GM21737 (cell line): ENCODE data around the gene ISG15.
"Not testable (repeated sequence)": the region's sequence is repeated elsewhere in the genome, so short reads cannot be mapped to it uniquely, and the experiment has no call there.

Experiments
- ATAC-seq: cut with Tn5 transposase; IDR thresholded peaks from one replicate; pipeline ENCODE4 v1.9.1; 2021; ENCODE audit warnings: mild to moderate bottlenecking, moderate library complexity; ENCODE audit not compliant: unreplicated experiment

The ISG15 gene

GRCh38 chr1:974687-975328 lies 38.5 kb upstream of the ISG15 start:
- ATAC-seq: no peak

GRCh38 chr1:975365-975764 lies 37.9 kb upstream of the ISG15 start:
- no peak for ATAC-seq

DNA sequence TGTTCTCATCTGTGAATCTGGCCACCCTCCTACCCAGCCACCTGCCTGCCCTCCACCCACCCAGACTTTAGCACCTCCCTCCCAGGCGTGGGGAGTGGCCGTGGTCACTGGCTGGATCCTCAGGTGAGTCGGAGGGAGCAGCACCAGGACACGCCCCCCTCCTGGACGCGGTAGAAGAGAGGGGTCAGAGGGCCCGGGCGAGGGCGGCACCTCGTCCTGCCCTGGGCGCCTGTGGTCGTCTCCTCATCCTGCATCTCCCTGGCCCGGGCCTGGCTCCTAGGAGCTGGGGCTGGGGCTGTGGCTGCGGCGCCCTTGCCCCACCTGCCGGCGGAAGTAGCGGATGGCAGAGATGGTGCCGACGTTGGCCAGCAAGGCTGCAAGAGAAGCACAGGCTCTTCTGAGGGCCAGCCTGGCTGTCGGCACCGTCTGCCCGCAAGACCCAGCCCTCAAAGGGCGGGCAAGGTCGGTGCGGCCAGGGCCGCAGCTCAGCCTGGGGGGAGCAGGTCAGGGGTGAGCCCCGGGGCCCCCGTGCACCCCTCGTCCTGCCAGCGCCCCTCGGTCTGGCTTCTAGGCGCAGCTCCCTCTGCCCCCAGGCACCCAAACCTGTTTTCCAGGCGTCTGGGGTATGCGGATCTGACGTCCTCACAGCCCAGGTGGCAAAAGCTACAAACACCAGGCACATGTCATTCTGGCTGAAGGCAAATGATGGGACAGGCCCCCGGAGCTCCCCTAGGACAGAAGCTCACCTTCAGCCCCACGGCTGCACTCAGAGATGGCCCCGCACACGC lies 37.2 kb upstream of the ISG15 start:
- no peak for ATAC-seq

DNA sequence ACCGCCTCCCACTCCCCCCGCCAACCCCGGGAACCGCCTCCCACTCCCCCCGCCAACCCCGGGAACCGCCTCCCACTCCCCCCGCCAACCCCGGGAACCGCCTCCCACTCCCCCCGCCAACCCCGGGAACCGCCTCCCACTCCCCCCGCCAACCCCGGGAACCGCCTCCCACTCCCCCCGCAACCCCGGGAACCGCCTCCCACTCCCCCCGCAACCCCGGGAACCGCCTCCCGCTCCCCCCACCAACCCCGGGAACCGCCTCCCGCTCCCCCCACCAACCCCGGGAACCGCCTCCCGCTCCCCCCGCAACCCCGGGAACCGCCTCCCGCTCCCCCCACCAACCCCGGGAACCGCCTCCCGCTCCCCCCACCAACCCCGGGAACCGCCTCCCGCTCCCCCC lies 36.5 kb upstream of the ISG15 start:
- ATAC-seq: not testable (repeated sequence)

DNA sequence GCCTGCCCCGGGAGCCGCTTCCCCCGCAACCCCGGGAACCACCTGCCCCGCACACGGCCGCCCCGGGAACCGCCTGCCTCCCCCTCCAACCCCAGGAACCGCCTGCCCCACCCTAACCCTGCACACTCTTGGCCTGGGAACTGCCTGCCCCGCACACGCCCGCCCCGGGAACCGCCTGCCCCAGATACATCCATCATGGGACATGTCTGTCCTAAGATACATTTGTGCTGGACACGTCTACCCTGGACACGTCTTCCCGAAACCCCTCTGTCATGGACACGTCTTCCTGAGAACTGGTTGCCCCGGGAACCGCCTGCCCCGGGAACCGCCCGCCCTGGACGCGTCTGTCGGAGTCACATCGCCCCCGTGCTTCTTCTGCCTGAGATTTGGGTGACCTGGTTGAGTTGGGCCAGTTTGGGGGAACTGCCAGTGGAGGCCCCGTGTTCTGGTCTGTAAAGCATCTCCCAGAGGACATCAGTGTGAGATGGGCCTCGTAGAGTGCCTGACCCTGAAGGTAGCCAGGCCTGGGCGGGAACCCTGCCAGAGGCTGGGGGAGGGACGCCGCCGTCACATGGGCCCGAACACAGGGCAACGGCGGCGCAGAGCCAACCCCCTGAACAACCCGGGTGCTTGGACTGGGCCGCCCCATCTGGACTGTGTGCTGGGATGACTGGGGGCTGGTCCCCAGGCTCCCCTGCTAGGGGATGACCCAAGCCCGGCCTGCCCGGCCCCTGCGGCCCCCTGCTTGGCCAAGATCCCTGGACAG lies 35.0 kb upstream of the ISG15 start:
- no peak for ATAC-seq

DNA sequence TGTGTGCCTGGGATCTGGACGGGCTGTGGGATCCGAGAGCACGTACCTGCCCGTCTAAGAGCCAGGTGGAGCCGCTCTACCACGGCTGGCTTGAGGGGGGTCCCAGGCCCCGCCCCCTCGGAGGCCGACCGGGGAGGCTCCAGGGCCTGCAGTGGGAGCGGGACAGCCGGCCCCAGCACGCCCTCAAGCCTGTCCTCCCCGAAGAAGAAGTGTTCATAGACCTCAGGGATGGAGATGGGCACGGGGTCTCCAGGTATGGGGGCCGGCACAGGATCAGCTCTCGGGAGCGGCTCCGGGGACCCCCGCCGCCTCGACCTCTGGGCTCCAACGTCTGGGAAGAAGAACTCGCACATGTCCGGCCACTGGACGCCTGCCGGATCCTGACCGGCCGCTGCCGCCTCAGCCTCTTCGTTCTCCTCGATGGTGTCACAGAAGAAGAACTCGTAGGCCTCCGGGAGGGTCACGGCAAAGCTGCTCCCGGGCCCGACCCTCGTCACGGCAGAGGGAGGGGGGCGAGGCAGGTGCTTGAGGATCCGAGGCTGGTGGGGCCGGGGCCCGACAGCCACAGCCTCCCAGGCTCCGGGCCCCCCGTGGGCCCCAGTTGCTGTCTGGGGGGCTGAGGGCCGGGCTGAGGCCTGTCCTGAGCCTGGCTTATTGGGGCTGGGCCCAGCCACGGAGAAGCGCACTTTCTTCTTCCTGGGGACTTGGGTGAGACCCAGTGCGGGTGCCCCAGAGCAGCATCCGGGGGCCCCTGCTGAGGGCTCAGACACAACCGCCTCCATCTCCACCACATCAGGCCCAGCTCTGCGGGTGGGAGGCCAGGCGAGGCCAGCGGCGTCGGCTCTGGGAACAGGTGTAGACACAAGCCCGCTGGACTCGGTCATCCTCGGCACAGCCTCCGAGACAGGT lies 34.2 kb upstream of the ISG15 start:
- no peak for ATAC-seq

DNA sequence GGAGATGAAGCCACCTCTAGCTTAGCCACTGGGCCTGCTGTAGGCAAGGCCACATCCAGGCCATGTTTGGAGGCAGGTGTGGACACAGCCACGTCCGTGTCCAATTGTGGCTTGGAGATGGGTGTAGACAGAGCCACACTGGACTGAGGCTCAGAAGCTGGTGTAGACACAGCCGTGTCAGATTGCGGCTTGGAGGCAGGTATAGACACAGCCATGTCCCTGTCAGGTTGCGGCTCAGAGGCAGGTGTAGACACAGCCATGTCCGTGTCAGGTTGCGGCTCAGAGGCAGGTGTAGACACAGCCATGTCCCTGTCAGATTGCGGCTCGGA lies 33.6 kb upstream of the ISG15 start:
- no peak for ATAC-seq

DNA sequence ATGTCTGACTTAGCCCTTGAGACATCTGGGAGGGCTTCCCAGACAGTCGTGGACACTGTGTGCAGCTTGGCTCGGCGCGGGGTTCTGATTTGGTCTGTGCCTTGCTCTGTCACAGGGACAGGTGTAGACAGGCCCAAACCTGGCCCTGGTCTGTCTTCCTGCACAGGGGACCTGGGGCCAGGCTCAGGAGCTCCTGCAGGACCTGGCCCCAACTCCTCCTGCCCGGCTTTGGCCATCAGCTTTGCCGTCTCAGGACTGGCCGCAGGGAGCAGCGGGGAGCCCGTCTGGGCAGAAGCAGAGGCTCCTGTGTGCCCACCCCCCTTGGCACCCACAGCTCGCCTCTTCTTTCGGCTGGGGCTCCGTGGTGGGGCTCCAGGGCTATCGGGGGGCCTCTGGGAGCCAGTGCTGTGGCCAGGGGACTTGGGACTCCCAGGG lies 33.1 kb upstream of the ISG15 start:
- ATAC-seq: no peak

DNA sequence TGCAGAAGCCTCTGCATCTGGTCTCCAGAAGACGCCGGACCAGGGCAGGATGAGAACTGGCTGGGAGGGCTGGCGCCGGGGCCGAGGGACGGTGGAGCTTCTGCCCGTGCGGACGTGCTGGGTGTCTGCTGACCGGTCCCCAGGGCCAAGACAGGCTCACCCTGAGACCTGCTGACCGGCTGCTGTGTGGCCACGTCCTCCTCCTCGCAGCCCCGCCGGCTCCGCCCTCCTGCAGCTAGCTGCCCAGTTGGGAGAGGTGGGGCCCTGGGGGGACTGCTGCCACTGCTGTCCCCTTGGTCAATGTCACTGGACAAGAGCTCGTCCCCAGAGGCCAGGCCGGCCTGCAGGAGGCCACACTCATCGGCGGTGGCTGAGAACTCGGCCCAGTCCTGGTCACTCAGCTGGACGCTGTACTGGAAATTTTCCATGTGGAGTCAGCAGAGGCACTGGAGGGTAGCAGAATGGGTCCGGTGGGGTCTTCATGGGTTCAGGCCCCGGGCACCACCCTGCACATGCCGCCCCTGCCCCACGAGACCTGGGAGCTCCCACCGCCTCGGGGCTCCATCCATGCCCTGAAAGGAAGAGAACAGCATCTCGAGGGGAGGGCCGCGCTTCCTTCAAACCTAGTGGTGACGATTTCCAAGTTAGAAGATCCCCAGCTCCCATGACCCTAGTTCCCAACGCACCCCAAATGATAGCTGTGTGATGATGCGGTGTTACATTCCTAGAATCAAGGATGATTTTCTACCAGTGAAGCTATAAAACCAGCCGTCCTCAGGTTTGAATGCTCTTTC lies 32.5 kb upstream of the ISG15 start:
- no peak for ATAC-seq

DNA sequence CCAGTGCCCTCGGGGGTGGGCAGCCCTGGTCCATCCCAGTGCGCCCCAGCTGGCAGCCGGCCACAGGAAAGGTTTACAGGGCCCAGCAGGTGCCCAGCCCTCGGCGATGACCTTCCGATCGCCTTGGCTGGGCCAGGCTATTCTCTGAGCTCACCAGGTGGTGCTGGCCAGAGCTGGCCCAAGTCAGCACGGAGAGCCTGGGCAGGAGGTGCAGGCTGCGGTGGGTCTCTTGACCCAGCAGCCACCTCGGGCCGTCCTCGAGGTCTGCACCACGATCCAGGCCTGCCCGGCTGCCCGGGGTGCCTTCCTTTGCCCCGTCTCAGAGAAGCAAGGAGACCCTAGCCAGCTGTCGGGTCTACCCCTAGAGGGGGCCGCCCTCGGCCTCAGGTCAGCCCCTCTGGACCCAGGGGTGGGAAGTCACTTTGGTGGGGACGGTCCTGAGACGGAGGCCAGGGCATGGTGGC lies 31.8 kb upstream of the ISG15 start:
- no peak for ATAC-seq

GRCh38 chr1:981955-982558 lies 31.2 kb upstream of the ISG15 start, which contains the start of gene PERM1:
Gene PERM1, minus strand, starts transcription at chr1:982093. Its CDS starts 1,064 bp downstream, at chr1:981029.
- ATAC-seq: no peak

DNA sequence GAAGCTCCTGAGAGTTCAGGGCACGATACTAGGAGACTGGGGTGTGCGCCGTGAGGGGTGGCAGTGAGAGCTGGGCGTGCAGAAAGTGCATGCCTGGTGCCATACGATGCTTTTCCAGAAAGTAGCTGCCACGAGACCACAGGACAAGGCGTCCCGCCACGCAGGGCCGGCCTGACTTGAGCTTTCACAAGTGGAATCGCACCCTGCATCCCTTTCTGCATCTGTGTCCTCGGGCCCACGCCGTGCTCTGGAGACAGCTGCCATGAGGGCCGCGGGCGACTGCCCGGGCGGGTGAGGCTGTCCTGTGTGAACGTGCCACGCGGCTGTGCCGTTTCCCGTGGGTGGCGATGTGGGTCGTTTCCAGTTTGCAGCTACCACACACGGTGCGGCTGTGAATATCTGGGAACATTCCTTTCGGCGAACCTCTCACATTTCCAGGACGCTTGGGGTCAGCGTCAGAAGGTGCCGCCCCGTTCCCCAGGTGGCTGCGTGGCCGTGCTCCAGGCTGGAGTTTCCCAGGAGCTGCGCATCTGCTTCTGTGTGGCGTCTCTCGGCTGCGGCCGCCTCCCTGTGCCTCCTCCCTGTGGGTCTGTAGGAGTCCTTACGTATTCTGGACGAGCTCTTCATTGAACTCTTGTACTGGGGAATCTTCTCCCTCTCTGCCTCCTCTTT lies 30.4 kb upstream of the ISG15 start:
- ATAC-seq: no peak

DNA sequence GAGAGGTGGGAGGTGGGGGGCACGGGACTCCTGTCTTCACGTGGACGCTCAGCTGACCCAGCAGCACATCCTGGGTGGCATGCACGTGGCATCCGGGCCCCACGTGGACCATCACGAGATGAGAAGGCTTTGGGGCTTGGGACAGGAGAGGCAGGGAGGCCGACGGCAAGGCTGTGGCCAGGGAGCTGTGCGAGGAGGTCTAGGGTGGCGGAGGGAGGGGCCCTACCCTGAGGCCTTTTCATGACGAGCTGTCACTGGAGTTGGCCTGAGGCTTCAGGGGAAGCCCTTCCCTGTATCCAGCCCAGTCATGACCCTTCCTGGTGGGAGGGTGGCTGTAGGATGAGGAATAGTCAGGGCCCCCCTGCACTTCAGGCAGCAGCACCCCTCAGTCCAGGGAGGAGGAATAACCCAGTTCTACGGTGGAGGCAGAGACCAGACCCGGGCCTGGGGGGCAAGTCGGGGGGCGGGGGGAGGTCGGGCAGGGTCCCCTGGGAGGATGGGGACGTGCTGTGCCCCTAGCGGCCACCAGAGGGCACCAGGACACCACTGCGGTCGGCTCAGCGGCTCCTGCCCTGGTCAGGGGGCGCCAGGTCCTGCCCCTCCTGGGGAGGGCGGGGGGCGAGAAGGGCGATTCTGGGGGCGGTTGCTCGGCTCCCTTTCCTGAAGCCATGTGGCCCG lies 29.4 kb upstream of the ISG15 start:
- no peak for ATAC-seq

- ATAC-seq: no peak
Observed at GRCh38 chr1:984476-984814, 28.9 kb upstream of the ISG15 start.

- no peak for ATAC-seq
Observed at GRCh38 chr1:985126-985525, 28.2 kb upstream of the ISG15 start.

- not testable (repeated sequence) for ATAC-seq
Observed at GRCh38 chr1:988061-988460, 25.2 kb upstream of the ISG15 start.

- not testable (repeated sequence) for ATAC-seq
Observed at GRCh38 chr1:991275-991674, 22.0 kb upstream of the ISG15 start.

DNA sequence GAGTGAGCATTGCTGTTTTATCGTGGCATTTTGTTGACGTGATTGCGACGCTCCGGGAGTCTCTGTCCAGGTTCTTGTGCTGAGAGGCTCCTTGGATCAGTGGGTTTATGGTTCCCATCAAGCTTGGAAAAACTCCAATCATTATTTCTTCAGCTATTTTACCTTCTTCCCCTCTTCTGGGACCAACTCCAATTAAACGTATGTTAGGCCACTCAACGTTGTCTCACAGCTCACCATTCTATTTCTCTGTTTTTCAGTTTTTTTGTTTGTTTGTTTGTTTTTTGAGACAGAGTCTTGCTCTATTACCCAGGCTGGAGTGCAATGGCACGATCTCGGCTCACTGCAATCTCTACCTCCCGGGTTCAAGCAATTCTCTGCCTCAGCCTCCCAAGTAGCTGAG lies 21.4 kb upstream of the ISG15 start:
- no peak for ATAC-seq
